Measurements from ENCODE around the gene KLHL33. TPM values are rescaled to one million over a fixed set of nuclear protein-coding genes. Genes with fewer than 3 reads are reported as not detected.

The KLHL33 gene
- total and polyA plus RNA-seq, 12 donors: 0.13 to 0.95 (median 0.33) TPM; not detected in 1

GRCh38 chr14:20412876-20413743, 22.9 kb downstream of the KLHL33 start, which contains the start of gene TEP1:
Gene TEP1, minus strand, starts transcription at chr14:20413501. Its CDS starts 5,062 bp downstream, at chr14:20408439.
- peak in 2 of 6 experiments; percentile 9 to 23 for TF ChIP-seq CTCF (IDR thresholded peaks at IDR 0.05)
- peak; percentile 71 to 90 for TF ChIP-seq POLR2A (IDR thresholded peaks at IDR 0.05)
- whole genome bisulfite sequencing, 4 donors: 0% methylated on average over 34 to 43 of the region's 43 CpGs
- DNase-seq: peak; percentile 85 to 94 (median 92)
- H3K4me1 ChIP-seq (replicated peaks in 1 of 2): peaks cover 6 to 24% of the 10 kb centered on the region in 2 donors
- H3K36me3 ChIP-seq (replicated peaks in 1 of 2): peaks cover 0 to 5% of the 10 kb centered on the region in 2 donors
- no peaks in the 10 kb centered on the region for H3K9me3 ChIP-seq (replicated peaks in 1 of 3)
- intact Hi-C loops (cut with DNase I): no loop called here
- no peaks in the 10 kb centered on the region for H3K27me3 ChIP-seq
- H3K4me3 ChIP-seq: peak within 1 kb of the TSS; percentile 65 to 95 (median 84)
- peak within 1 kb of the TSS; percentile 90 to 99 (median 94) for H3K27ac ChIP-seq

- WGBS, 4 donors: 0 to 1% (median 1%) methylated on average over 7 of the region's 7 CpGs
- no peak for TF ChIP-seq POLR2A (IDR thresholded peaks at IDR 0.05)
- TF ChIP-seq CTCF (IDR thresholded peaks at IDR 0.05): no peak
- H3K27ac ChIP-seq: peak overlapping the region in 4 of 5 donors; percentile 90 to 98 (median 92)
- H3K9me3 ChIP-seq (replicated peaks in 1 of 3): no peaks in the 10 kb centered on the region
- H3K27me3 ChIP-seq: no peaks in the 10 kb centered on the region
- H3K4me1 ChIP-seq (replicated peaks in 1 of 2): peaks cover 6 to 24% of the 10 kb centered on the region in 2 donors
- peak overlapping the region in 3 of 4 donors; percentile 65 to 95 (median 86) for H3K4me3 ChIP-seq
- intact Hi-C loops (cut with DNase I): no loop called here
- H3K36me3 ChIP-seq (replicated peaks in 1 of 2): peaks cover 0 to 12% of the 10 kb centered on the region in 2 donors
- no peak for DNase-seq
Observed at GRCh38 chr14:20412411-20412810, 23.6 kb downstream of the KLHL33 start.

GRCh38 chr14:20409226-20409625, 26.7 kb downstream of the KLHL33 start:
- DNase-seq: peak in 1 of 7 donors; percentile 23
- WGBS, 4 donors: 67 to 87% (median 84%) methylated on average over 2 of the region's 2 CpGs
- no peaks in the 10 kb centered on the region for H3K9me3 ChIP-seq (replicated peaks in 1 of 3)
- TF ChIP-seq POLR2A (IDR thresholded peaks at IDR 0.05): no peak
- TF ChIP-seq CTCF (IDR thresholded peaks at IDR 0.05): no peak
- H3K4me3 ChIP-seq: no peak overlapping the region
- H3K36me3 ChIP-seq (replicated peaks in 1 of 2): peaks cover 0 to 43% of the 10 kb centered on the region in 2 donors
- H3K4me1 ChIP-seq (replicated peaks in 1 of 2): peaks cover 6 to 22% of the 10 kb centered on the region in 2 donors
- intact Hi-C loops (cut with DNase I): loop anchor here (10.0 kb wide), 2 partner anchors 54 to 196 kb away; no protein-coding TSS in a partner anchor
- H3K27ac ChIP-seq: no peak overlapping the region
- H3K27me3 ChIP-seq: no peaks in the 10 kb centered on the region

- WGBS, 4 donors: 94 to 97% (median 96%) methylated on average over 11 of the region's 11 CpGs
Observed at GRCh38 chr14:20403521-20403920, 32.4 kb downstream of the KLHL33 start.

More at GRCh38 chr14:20403521-20403920, 32.4 kb downstream of the KLHL33 start:
- no peak overlapping the region for H3K27ac ChIP-seq
- H3K36me3 ChIP-seq (replicated peaks in 1 of 2): peaks cover 0 to 89% of the 10 kb centered on the region in 2 donors
- no peaks in the 10 kb centered on the region for H3K4me1 ChIP-seq (replicated peaks in 1 of 2)
- H3K27me3 ChIP-seq: no peaks in the 10 kb centered on the region
- no peak for TF ChIP-seq CTCF (IDR thresholded peaks at IDR 0.05)
- no peak for TF ChIP-seq POLR2A (IDR thresholded peaks at IDR 0.05)
- H3K4me3 ChIP-seq: no peak overlapping the region
- H3K9me3 ChIP-seq (replicated peaks in 1 of 3): no peaks in the 10 kb centered on the region
- peak in 1 of 7 donors; percentile 7 for DNase-seq
- intact Hi-C loops (cut with DNase I): loop anchor here (10.0 kb wide), 2 partner anchors 49 to 201 kb away; no protein-coding TSS in a partner anchor
